PC-3 (cell line): ENCODE results near the gene C1QTNF12. TPM values are rescaled to one million over a fixed set of nuclear protein-coding genes. Genes with fewer than 3 reads are reported as not detected.
A peak's percentile ranks its signal among the peaks of the same experiment; 100 is the strongest.

Source experiments
- ATAC-seq: fragments of 200-7000 bp; cut with Tn5 transposase; 2 replicates; pipeline ENCODE4 v1.9.1; 2020; ENCODE audit warnings: mild to moderate bottlenecking, moderate library complexity
- BruUV-seq: library from RNA; stranded (reverse); fragments of 400-500 nt; replicated peaks from 2 replicates; lab custom pipeline; 2021; lab: Mats Ljungman, UMichigan
- CTCF ChIA-PET: fragments of 300-600 bp; sonication (Branson Sonifier 250); formaldehyde crosslinking; loops from one replicate; lab custom pipeline; 2022; ENCODE audit warnings: antibody characterized with exemption; lab: Charles Lee
- POLR2A ChIA-PET: fragments of 300-600 bp; sonication (Branson Sonifier 250); formaldehyde crosslinking; loops from one replicate; lab custom pipeline; 2022; ENCODE audit warnings: antibody characterized with exemption; ENCODE audit not compliant: unreplicated experiment; lab: Charles Lee
- DNase-seq: peaks from one replicate; pipeline ENCODE4 v3.0.0-alpha.2; 2015
- H2AFZ ChIP-seq: fragments of 300-600 bp; sonication (generic); 2 replicates; pipeline ENCODE4 v1.6.0; 2016; ENCODE audit warnings: antibody characterized with exemption, low read length
- H3F3A ChIP-seq: fragments of 300-600 bp; sonication (generic); one replicate; pipeline ENCODE4 v1.6.0; 2017; ENCODE audit warnings: antibody characterized with exemption, low read length, control low read depth, mild to moderate bottlenecking; ENCODE audit not compliant: unreplicated experiment
- H3K27ac ChIP-seq: fragments of 300-600 bp; sonication (generic); 2 replicates; pipeline ENCODE4 v1.5.1; 2016; ENCODE audit warnings: mild to moderate bottlenecking, low read length
- H3K27me3 ChIP-seq: fragments of 300-600 bp; sonication (generic); 2 replicates; pipeline ENCODE4 v1.6.1; 2016; ENCODE audit warnings: low read length, mixed read lengths
- H3K36me3 ChIP-seq: fragments of 300-600 bp; sonication (generic); 2 replicates; pipeline ENCODE4 v1.6.1; 2016; ENCODE audit warnings: low read depth, mixed run types, low read length, mixed read lengths
- H3K4me1 ChIP-seq: fragments of 300-600 bp; sonication (generic); 2 replicates; pipeline ENCODE4 v1.5.1; 2016; ENCODE audit warnings: low read length; ENCODE audit not compliant: insufficient read depth
- H3K4me2 ChIP-seq: fragments of 300-600 bp; sonication (generic); 2 replicates; pipeline ENCODE4 v1.6.0; 2016; ENCODE audit warnings: low read length
- H3K4me3 ChIP-seq: fragments of 300-600 bp; sonication (generic); 2 replicates; pipeline ENCODE4 v1.5.1; 2016; ENCODE audit warnings: mild to moderate bottlenecking, low read length, mixed read lengths
- H3K79me2 ChIP-seq: fragments of 300-600 bp; sonication (generic); 2 replicates; pipeline ENCODE4 v1.6.1; 2017; ENCODE audit warnings: low read length, mixed read lengths
- H3K9ac ChIP-seq: fragments of 300-600 bp; sonication (generic); 2 replicates; pipeline ENCODE4 v1.6.0; 2016; ENCODE audit warnings: mild to moderate bottlenecking, low read length
- H3K9me2 ChIP-seq: fragments of 300-600 bp; sonication (generic); replicated peaks from 2 replicates; pipeline ENCODE4 v1.6.1; 2016; ENCODE audit warnings: mixed run types, low read length, mixed read lengths
- H3K9me3 ChIP-seq: fragments of 300-600 bp; sonication (generic); 2 replicates; pipeline ENCODE4 v1.6.1; 2016; ENCODE audit warnings: low read length, mixed read lengths
- H4K20me1 ChIP-seq: fragments of 300-600 bp; sonication (generic); 2 replicates; pipeline ENCODE4 v1.6.1; 2016; ENCODE audit warnings: low read length, mixed read lengths
- EZH2 ChIP-seq: fragments of 300-600 bp; sonication (generic); IDR thresholded peaks from one replicate; pipeline ENCODE4 v1.6.1; 2017; ENCODE audit warnings: antibody characterized with exemption, mild to moderate bottlenecking, low read length; ENCODE audit not compliant: unreplicated experiment
- EZH2phosphoT487 ChIP-seq: fragments of 300-600 bp; sonication (generic); IDR thresholded peaks from 2 replicates; pipeline ENCODE4 v1.6.1; 2018; ENCODE audit warnings: mild to moderate bottlenecking, antibody characterized with exemption, low read length, borderline replicate concordance
- intact Hi-C: fragments of 100-400 bp; cut with micrococcal nuclease; formaldehyde crosslinking; loops from 2 replicates; pipeline ENCODE4 v1.9.0; 2023
- total RNA-seq: library from RNA; depleted of rRNA; stranded (reverse); fragments of >200 nt; gene quantifications from 2 replicates; pipeline ENCODE4 v1.2.3, GENCODE V29; 2014
- TF ChIP-seq, protein P1 (sequence below): fragments of 300-600 bp; sonication (generic); conservative IDR thresholded peaks from 2 replicates; pipeline ENCODE4 v1.5.1; 2017; ENCODE audit warnings: antibody characterized with exemption, low read depth, mild to moderate bottlenecking, low read length

C1QTNF12 gene
- total RNA-seq, 1 experiment from 2014 or later = 3.9 TPM

DNA sequence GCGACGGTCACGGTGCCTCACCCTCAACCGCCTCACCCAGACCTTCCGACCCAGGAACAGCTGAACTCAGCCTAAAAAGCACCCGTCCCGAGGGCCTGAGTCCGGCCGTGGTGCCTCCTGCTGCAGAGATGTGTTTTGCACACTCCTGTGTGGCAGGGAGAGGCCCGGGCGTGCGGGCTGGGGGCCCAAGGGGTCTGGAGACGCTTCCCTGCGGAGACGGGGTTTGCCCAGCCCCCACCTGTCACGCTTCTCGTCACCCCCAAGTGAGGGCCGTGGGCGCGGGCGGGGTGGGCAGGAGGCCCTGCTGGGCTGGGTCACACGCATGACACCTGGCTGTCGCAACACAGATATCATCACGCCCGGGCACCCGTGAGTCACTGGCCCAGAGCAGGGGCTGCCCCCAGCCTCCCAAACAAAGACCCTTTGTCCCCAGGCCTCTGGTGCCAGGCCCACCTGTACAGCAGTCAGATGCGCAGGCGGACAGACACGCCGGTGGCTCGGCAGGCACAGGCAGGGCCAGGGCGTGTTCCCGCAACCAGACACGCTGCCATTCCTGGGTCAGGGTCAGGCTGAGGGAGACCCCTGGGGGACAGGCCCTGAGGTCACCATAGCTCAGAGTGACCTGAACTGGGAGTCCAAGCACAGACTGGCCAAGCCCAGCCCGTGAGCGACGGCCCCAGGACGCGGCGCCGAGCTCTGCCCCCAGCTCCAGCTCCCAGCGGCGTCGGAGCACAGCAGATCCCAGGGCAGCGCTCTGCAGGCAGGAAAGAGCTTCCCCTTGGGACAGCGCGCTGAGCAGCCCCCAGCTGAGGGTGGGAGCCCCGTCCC is 8.4 kb downstream of the C1QTNF12 start:
- peak overlapping the region; percentile 24; the same call in 1 of the 2 replicates for H2AFZ ChIP-seq
- peak overlapping the region; percentile 91 for H3K27ac ChIP-seq
- peak overlapping the region; percentile 39 for H3K4me3 ChIP-seq
- H3K9me2 ChIP-seq = no peaks in the 10 kb centered on the region
- CTCF ChIA-PET = interaction anchor here (0.6 to 0.9 kb wide), 2 partner anchors 56 to 115 kb away, joined by 3 to 4 read pairs; no protein-coding TSS in a partner anchor
- TF ChIP-seq EZH2phosphoT487 (peak; percentile 90), EZH2 (no peak)
- TF ChIP-seq, protein P1, sequence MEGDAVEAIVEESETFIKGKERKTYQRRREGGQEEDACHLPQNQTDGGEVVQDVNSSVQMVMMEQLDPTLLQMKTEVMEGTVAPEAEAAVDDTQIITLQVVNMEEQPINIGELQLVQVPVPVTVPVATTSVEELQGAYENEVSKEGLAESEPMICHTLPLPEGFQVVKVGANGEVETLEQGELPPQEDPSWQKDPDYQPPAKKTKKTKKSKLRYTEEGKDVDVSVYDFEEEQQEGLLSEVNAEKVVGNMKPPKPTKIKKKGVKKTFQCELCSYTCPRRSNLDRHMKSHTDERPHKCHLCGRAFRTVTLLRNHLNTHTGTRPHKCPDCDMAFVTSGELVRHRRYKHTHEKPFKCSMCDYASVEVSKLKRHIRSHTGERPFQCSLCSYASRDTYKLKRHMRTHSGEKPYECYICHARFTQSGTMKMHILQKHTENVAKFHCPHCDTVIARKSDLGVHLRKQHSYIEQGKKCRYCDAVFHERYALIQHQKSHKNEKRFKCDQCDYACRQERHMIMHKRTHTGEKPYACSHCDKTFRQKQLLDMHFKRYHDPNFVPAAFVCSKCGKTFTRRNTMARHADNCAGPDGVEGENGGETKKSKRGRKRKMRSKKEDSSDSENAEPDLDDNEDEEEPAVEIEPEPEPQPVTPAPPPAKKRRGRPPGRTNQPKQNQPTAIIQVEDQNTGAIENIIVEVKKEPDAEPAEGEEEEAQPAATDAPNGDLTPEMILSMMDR = no peak
- H3K79me2 ChIP-seq = peaks cover 27% of the 10 kb centered on the region
- peak overlapping the region; percentile 76 for H3K4me2 ChIP-seq
- no peaks in the 10 kb centered on the region for H3K36me3 ChIP-seq
- no peaks in the 10 kb centered on the region for H4K20me1 ChIP-seq
- peaks cover 57% of the 10 kb centered on the region for H3K4me1 ChIP-seq
- DNase-seq (peak; percentile 82), ATAC-seq (peak; percentile 29)
- no TSS peak for BruUV-seq
- H3K9ac ChIP-seq = peak overlapping the region; percentile 71
- POLR2A ChIA-PET = interaction anchor here (0.5 kb wide), 1 partner anchor 30 kb away, joined by 3 read pairs; no protein-coding TSS in a partner anchor
- H3K27me3 ChIP-seq = no peaks in the 10 kb centered on the region
- no peaks in the 10 kb centered on the region for H3F3A ChIP-seq
- intact Hi-C loops = loop anchor here (2.0 to 5.0 kb wide), 2 partner anchors 27 to 54 kb away; no protein-coding TSS in a partner anchor
- H3K9me3 ChIP-seq = no peaks in the 10 kb centered on the region

DNA sequence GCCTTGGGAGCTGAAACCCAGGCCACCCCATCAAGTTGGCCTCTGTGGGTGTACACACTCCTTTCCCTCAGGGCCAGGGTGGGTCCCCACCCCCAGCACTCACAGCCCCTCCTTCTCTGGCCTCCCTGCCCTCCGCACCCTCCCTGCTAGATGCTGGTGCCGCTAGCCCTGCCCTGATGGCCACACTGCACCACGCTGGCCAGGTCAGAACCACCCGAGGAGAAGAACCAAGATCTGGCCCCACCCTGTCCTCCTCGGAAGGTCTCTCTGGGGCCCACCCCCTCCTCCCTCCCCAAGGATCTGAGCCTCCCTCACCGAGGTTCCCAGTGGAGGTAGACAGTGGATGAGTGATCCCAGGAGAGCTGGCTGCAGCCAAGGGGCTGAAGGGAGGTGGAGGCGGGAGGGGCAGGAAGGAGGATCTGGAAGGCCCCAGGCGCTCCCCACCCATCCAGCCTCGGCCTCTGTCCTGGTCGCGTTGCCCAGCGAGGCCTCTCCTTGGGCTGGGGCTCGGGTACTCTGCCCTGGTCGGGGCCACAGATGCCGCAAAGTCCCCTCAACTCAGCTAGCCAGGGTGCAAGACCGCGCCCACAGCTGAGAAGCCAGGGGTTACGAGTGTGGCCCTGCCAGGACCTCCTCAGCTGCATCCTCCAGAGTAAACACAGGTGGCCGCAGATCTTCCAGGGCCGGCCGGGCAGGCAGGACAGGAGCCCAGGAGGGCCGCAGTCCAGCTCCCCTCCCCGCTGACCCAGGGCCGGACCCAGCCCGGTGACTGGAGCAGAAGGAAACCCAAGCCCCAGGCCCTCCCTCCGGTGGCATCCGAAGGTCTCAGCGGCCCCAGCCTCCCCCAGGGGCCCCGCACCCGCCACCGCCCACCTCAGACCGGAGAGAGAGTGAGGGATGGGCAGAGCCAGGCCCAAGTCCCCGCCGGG is 9.3 kb downstream of the C1QTNF12 start:
- ATAC-seq (peak; percentile 56), DNase-seq (peak; percentile 78)
- intact Hi-C loops = loop anchor here (5.0 kb wide), 1 partner anchor 55 kb away; no protein-coding TSS in a partner anchor
- Histone ChIP-seq H3K79me2 (peaks cover 34% of the 10 kb centered on the region), H3K9ac (peak overlapping the region; percentile 71), H3K4me1 (peaks cover 62% of the 10 kb centered on the region), H3K4me2 (peak overlapping the region; percentile 76), H3K27ac (peak overlapping the region; percentile 91), H4K20me1 (no peaks in the 10 kb centered on the region), H3K4me3 (peak overlapping the region; percentile 39), H3K9me2 (no peaks in the 10 kb centered on the region), H2AFZ (peak overlapping the region; percentile 24; the same call in 1 of the 2 replicates), H3K36me3 (no peaks in the 10 kb centered on the region), H3K9me3 (no peaks in the 10 kb centered on the region), H3K27me3 (no peaks in the 10 kb centered on the region), H3F3A (no peaks in the 10 kb centered on the region)
- CTCF ChIA-PET = interaction anchor here (0.6 to 0.9 kb wide), 2 partner anchors 56 to 114 kb away, joined by 3 to 4 read pairs; no protein-coding TSS in a partner anchor
- no TSS peak for BruUV-seq
- no peak for TF ChIP-seq EZH2phosphoT487
- no peak for TF ChIP-seq EZH2
- TF ChIP-seq, protein P1 = no peak
- POLR2A ChIA-PET = interaction anchor here (0.5 to 0.6 kb wide), 4 partner anchors 29 to 271 kb away, joined by 3 to 6 read pairs (median 4); partner anchors contain the start of gene PLEKHN1
